Nephron progenitor cell (in vitro differentiated cells): Measurements from ENCODE around the gene PASK.
A peak's percentile ranks its signal among the peaks of the same experiment; 100 is the strongest.

Source experiments
- DNase-seq: peaks from one replicate; pipeline ENCODE4 v3.0.0; 2021
- H3K27ac Mint-ChIP-seq: 2 replicates; pipeline ENCODE4 v1.8.0; 2021; ENCODE audit warnings: mild to moderate bottlenecking, moderate library complexity, mixed read lengths
- H3K27me3 Mint-ChIP-seq: 2 replicates; pipeline ENCODE4 v1.8.0; 2021; ENCODE audit warnings: mild to moderate bottlenecking, low read depth, mixed read lengths; ENCODE audit not compliant: poor library complexity
- H3K36me3 Mint-ChIP-seq: 2 replicates; pipeline ENCODE4 v1.8.0; 2021; ENCODE audit warnings: low read depth, mixed read lengths
- H3K4me1 Mint-ChIP-seq: 2 replicates; pipeline ENCODE4 v1.8.0; 2021; ENCODE audit warnings: mixed read lengths
- H3K4me3 Mint-ChIP-seq: 2 replicates; pipeline ENCODE4 v1.8.0; 2021; ENCODE audit warnings: mild to moderate bottlenecking, moderate library complexity, mixed read lengths
- H3K9me3 Mint-ChIP-seq: 2 replicates; pipeline ENCODE4 v1.8.0; 2021; ENCODE audit warnings: mild to moderate bottlenecking, moderate library complexity, mixed read lengths
- CTCF ChIP-seq: fragments of 200-600 bp; sonication (generic); IDR thresholded peaks from 2 replicates; pipeline ENCODE4 v1.5.0; 2021; ENCODE audit warnings: antibody characterized with exemption

Gene PASK

DNA sequence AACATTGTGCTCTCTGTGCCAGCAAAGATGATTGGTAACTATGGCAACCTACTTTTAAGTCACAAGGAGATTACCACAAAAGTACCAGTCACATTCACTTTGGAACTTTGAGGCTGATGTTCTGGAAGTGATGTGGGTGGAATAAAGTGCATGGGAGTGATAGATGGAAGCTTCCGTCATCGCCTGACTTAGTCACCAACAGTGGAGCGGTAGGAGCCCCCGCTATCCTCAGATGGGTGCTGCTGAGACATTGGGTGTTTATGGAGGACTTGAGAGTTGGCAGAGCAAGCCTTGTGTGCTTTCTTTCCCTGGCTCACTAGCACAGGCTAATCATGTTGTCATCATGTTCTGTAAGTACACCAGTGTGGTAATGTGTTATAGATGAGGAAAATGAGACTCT, 5.6 kb upstream of the PASK start:
- TF ChIP-seq CTCF = no peak
- Mint-ChIP-seq H3K4me1 (peaks cover 33% of the 10 kb centered on the region), H3K4me3 (no peak overlapping the region), H3K27ac (no peak overlapping the region), H3K9me3 (no peaks in the 10 kb centered on the region), H3K27me3 (no peaks in the 10 kb centered on the region), H3K36me3 (peaks cover 14% of the 10 kb centered on the region)
- DNase-seq = no peak

DNA sequence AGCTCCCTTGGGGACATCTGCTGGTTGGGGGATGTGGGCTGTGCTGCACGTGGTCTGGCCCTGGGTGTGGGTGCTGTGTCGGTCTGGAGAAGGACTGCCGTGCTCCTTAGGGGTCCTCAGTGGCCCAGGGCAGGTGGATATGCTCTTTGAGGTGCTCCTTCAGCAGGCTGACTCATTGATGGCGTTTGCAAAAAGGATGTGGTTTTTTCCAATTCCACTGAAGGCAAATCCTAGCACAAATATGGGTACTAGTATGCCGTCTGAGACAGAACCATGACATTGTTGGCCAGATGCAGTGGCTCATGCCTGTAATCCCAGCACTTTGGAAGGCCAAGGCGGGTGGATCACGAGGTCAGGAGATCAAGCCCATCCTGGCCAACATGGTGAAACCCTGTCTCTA, 4.3 kb upstream of the PASK start:
- H3K27ac Mint-ChIP-seq = no peak overlapping the region
- H3K36me3 Mint-ChIP-seq = peaks cover 10% of the 10 kb centered on the region

GRCh38 chr2:241151934-241152660, 2.8 kb upstream of the PASK start:
- TF ChIP-seq CTCF = no peak
- DNase-seq = no peak
- Mint-ChIP-seq H3K27me3 (peaks cover 9% of the 10 kb centered on the region), H3K4me1 (peaks cover 42% of the 10 kb centered on the region), H3K27ac (no peak overlapping the region), H3K4me3 (peak overlapping the region; percentile 93), H3K36me3 (peaks cover 5% of the 10 kb centered on the region), H3K9me3 (no peaks in the 10 kb centered on the region)

More for the DNA sequence above, 4.3 kb upstream of the PASK start:
- no peak overlapping the region for H3K4me3 Mint-ChIP-seq
- no peaks in the 10 kb centered on the region for H3K27me3 Mint-ChIP-seq
- no peak for TF ChIP-seq CTCF
- H3K9me3 Mint-ChIP-seq = no peaks in the 10 kb centered on the region
- peaks cover 35% of the 10 kb centered on the region for H3K4me1 Mint-ChIP-seq
- no peak for DNase-seq

DNA sequence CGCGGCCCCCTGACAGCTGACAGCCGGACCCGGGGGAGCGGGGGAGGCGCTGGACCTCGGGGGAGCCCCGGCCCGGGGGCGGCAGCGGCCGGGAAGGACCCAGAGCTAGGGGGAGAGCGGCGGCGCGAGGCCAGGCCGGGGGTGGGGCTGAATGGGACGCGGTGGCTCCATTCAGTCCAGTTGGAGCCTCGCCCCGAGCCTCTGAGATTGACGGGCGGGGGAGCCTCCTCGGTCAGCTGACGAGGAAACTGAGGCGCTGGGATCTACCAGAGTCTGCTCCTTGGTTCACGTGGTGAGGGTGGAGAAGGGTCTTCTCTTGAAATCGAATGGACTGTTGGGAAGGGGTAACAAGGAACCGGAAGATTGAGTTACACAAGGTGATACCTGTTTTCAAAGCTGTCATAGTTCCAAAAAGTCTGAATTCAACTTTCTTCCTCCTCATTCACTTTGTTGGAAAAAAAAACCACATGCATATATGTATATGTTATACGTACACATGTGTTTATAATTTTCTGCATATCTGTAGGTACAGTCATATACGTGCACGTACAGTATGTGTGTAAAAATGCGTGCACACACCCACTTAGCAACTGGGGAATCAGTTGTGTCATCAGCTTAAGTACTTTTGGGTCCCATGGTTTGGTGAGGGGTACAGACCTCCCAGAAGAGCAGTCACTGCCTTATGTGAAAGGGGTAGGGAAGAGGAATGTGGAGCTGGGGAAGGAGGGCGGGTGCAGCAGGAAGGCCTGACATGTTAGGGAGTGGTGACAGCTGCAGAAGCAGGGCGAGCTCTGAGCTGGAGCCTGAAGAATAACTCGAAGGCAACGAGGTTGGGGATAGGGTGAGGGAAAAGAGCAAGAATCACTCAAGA, 1.6 kb upstream of the PASK start:
- Mint-ChIP-seq H3K27me3 (peaks cover 9% of the 10 kb centered on the region), H3K9me3 (no peaks in the 10 kb centered on the region), H3K36me3 (peaks cover 5% of the 10 kb centered on the region), H3K27ac (peak overlapping the region; percentile 9), H3K4me1 (peaks cover 34% of the 10 kb centered on the region), H3K4me3 (peak overlapping the region; percentile 93)
- no peak for TF ChIP-seq CTCF
- DNase-seq = no peak

DNA sequence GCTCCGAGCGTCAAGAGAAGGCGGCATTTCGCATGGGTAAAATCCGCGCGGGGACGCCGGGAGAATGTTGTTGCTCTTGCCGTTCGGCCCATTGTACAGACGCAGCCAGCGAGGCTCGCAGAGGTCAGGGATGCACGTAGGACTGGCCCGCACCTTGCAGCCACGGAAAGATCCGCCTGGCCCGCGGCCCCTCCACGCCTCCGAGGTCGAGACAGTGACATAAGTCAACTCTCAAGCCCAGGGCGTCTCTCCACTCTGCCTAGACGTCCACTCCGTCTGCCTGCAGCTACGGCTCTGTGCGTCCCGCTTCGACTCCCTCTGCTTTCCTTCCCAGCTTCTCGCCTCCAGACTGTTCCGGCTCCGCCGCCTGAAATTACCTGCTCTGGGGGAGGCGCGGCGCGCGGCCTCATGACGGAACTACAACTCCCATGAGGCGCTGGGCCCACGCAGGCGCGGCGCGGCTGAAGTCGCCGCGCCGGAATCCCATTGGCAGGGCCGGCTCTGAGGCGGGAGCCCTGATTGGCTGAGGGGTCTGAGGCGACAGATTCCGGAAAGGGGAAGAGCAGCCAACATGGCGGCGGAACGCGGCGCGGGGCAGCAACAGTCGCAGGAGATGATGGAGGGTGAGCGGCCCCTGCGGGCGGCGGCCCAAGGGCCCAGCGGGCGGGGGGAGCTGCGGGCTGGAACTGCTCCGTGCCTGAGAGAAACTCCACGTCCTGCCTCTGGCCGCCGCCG, 820 bp upstream of the PASK start, which contains the start of gene PPP1R7:
Gene PPP1R7, plus strand, starts transcription at position 543 of the 735 bp plus-strand sequence. Its CDS starts 29 bp downstream, at position 572.
- TF ChIP-seq CTCF = no peak
- peaks cover 11% of the 10 kb centered on the region for H3K27me3 Mint-ChIP-seq

More for the DNA sequence above, 820 bp upstream of the PASK start, which contains the start of gene PPP1R7:
- Mint-ChIP-seq H3K36me3 (peaks cover 5% of the 10 kb centered on the region), H3K9me3 (no peaks in the 10 kb centered on the region), H3K27ac (peak within 1 kb of the TSS; percentile 96), H3K4me3 (peak within 1 kb of the TSS; percentile 93), H3K4me1 (peaks cover 34% of the 10 kb centered on the region)
- DNase-seq = peak; percentile 94
